ENCODE results near the gene CSNK1G3.
"Not testable (repeated sequence)": the region's sequence is repeated elsewhere in the genome, so short reads cannot be mapped to it uniquely, and the experiment has no call there.

CSNK1G3 gene

DNA sequence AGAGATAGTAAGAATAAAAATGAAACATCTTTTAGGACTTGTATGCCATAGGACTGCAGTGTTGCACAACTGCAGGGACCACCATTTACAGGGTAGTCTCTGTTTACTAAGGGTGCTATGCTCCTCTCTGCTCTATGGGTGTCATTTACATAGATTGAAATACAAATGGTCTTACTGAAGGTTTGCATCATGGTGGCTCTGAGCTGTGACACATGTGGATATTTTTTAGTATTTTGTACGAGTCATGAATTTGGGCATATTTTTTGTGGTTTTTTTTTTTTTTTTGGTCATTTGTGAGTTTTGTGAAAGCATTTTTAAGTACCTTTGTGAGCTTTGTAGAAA is 47.4 kb downstream of the CSNK1G3 start:
- DNase-seq (ENCODE audit: low spot score) = no peak

DNA sequence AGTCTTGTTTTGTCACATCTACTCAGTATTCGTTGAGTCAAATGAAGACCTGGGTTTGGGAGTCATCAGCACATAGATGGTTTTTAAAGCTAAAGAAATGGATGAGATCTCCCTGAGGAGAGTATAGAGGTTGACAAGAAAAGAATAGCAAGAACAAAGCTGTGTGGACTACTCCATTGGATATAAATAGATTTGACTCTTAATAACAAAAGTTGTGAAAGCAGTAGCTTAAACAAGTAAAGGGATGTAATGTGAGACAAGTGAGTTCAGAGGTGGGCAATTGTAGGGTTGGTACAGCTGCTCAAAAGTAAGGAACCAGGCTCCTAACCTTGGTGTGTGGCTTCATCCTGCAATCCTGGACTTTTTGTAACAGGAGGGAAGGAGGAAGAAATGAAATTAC is 49.3 kb downstream of the CSNK1G3 start:
- no peak for DNase-seq (ENCODE audit: low spot score)

DNA sequence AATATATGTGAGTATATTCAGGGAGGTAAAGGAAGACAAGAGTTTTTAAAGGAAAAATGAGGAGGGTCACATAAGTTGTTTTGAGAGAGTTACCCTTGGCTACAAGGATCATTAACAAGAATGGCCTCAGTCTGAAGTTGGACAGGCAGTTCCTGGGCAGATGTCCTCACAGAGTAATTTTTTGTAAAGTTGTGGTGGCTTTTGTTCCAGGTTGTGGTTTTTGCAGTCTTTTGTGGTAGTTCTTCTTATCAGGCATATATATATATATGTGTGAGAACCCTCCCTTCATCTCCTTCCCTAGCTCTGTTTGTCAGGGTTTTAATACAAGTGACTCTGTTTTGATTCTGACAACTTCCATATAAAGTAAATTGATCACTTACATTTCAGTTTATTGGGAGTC is 60.0 kb downstream of the CSNK1G3 start:
- DNase-seq (ENCODE audit: low spot score) = no peak

DNA sequence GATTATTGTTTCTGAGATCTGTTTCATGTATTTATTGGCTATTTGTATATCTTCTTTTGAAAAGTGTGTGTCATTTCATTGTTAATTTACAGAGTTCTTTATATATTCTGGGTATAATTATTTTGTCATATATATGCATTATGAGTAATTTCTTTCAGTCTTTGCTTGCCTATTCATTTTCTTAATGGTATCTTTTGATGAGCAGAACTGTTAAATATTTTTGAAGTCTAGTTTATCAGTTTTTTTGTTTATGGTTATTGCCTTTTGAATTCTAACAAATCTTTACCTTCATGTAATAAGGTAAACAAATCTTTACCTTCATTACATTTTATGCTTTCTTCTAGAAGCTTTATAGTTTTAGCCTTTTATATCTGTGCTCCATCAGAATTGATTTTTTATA is 66.4 kb downstream of the CSNK1G3 start:
- DNase-seq (ENCODE audit: low spot score) = no peak

DNA sequence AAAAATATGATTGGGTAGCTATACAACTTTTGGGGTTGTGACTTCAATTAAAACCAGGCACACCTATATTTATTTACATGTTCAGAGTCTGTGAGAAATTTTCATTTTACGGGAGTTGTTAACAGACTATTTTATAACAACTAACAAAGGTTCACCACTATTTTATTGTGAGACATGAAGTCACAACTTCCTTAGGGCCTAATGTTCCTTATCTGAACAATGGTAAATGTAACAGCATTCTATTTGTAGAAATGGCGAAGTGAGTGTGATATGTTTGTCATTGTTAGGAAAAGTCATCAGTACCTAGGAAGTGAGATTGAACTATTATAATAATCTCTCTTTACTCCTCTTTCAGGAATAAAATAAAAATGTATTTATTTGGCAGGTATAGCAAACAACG is 67.4 kb downstream of the CSNK1G3 start:
- DNase-seq (ENCODE audit: low spot score) = no peak

DNA sequence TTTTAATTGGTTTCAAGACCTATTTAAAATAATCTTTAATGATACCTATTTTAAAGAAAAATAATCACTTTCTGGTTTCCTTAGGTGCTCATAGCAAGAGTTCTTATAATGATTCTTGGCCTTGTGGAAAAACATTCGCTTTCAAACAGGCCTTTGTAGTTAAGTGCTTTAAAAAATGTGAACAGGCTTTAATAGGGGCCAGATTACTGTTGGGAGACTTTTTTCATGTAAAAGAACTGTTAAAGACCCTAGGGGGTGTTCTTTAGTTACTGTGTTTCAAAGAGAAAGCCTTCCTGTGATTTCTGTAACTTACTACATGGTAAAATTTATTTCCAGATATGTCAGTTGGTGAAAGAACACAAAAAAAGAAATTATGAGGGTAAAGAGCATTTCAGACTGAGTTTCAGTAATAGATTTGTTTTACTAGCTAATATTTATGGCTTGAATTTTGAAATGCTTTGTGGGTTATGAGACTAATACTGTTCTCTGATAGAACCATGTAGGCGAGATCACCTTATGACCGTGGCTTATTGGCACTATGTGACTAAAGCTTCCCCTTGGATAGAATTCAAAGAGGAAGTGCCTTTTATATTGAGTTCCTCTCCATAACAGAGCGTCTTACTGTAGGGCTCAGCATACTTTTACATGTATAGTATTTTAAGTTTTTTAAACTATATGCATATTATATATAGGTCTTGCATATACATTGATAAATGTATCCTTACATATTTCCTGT is 70.7 kb downstream of the CSNK1G3 start:
- peak; percentile 35 for DNase-seq (ENCODE audit: low spot score)

DNA sequence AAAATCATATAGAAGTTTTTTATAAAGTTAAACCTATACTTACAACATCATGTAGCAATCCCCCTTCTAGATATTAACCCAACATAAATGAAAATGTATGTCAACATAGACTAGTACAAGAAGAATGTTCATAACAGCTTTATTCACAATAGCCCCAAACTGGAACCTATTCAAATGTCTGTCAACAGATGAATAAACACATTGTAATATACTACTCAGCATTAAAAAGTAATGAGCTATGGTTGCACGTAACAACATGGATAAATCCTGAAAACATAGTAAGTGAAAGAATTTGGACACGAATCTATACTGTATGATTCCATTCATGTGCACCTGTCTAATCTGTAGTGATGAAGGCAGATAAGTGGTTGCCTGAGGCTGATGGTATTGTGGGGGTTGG is 73.9 kb downstream of the CSNK1G3 start:
- no peak for DNase-seq (ENCODE audit: low spot score)

DNA sequence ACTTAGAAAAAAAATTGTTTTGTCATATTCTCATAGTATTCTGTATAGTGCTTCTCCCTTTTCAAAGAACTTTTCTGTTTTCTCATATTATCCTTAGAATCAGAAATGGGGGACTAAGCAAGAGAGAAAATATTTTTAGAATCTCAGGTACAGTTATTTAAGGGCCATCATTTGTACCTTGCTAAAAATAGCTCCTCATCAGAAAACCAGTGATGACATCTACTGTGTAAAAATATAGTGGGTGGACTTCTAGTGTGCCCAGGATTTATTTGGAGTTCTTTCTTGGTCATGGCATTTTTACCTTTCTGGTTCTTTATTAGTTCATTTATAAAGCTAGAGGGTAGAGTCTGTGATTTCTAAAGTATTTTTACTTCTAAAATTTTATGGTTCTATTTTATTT is 82.5 kb downstream of the CSNK1G3 start:
- DNase-seq (ENCODE audit: low spot score) = no peak

DNA sequence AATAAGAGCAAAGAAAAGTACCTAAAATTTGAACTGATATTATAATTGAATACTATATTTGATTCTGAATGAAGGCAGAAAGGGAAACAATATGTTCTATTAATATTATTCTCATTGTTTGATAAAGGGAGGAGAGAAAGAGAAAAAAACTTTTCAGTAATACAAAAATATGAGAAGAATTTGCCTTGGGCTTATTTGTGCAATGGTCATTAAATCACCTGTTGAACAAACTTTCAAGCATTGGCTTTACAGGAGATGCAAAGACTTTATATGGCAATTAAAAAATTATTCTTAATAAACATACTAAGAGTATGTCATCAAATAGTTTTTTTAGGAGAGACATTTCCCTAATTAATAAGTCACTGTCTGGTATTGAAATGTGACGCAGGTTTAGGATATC is 85.0 kb downstream of the CSNK1G3 start:
- DNase-seq (ENCODE audit: low spot score) = no peak

DNA sequence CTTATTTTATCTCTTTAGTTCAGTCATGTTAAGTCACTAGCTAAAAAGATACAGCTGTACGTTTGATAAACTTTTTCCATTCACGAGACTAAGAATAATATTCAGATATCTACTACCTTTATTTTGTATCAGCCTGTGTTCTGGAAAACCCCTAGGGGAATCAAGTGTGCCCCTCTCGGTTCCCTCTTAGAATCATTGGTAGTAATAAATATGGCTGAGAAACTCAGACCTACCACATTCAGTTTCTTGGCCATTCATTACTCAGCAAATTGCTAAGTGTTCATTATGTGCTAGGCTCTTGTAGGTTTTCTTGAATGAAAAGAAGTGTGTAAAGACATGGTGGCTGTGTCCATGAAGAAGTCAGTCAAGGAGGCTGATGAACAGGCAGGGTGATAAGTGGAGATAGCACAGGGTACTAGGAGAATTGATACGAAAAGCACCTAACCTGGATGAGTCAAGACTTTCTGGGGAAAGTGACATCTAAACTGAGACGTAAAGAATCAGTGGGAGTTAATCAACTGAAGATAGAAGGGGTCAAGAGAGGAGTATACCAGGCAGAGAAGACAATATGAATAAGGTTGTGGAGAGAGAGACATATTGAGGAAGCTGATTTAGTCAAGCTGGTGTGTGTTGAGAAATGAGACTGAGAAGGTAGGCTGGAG is 86.2 kb downstream of the CSNK1G3 start:
- DNase-seq (ENCODE audit: low spot score) = no peak

DNA sequence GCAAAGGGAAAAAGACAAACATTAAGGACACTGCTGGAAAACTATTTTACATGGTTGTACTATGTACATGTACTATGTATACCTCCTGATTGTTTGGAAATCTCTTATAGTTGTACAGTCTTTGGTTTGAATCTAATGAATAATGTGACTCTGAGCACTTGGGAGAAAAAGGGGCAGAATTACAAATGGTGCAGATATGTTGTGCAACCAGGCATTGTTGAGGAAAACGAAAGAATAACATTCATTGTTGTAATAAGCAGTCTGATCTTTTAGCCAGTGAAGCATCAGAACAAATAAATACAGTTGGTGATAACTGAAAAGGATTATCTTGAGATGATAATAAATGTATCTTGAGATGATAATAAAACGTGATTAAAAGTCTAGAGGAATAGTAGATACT is 87.2 kb downstream of the CSNK1G3 start:
- peak; percentile 55 for DNase-seq (ENCODE audit: low spot score)

DNA sequence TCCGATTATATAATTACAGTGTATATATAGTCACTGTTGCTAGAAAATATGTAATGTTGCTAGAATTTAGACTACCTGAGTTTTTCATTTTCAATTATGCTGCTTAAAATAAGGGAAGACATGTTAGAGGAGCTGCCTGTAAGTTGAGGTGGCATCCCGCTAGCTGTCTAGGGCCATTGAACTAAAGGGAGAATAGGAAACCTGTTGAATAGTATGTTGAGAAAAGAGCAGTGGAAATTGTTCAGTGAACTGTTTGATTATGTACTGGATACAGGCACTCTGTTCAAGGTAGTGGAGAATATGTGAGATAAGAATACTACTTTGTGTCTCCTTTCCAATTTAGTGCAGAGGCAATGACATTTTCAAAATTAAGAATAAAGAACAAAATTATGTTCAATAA is 89.6 kb downstream of the CSNK1G3 start:
- DNase-seq (ENCODE audit: low spot score) = no peak

DNA sequence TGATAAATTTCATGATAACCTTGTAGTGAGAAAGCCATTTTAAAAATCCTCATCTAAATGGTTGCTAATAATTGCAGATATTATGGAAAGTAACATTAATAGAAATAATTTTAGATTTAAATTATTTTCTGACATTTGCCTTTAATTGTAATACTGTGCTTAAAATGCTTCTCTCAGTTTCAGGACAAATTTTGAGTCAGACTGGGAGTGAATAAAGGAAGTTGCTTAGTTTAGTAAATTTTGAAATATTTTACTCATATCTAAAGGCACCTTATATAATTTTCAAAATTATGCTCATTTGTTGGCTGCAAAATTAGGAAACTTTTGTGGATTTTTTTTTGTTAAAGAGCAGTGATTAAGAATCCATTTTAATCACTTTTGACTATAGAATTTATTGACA is 93.8 kb downstream of the CSNK1G3 start:
- no peak for DNase-seq (ENCODE audit: low spot score)

DNA sequence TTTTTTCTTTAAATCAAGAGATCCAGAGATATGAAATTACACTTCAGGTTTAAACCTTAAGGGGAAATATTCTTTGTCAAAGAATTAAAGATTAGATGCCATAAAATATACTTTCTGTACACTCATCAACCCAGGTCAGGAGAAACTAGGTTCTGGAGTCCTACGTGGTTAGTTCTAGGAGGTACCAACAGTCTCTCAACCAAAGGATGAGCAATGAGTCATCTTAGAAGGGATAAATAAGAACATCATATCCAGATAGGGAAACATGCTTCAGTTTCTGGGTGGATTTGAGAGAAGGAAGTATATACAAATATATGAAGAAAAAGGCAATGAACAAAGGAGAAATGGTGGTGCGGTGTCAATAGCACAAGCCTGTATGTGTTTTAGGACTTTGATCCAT is 98.2 kb downstream of the CSNK1G3 start:
- DNase-seq (ENCODE audit: low spot score) = no peak

DNA sequence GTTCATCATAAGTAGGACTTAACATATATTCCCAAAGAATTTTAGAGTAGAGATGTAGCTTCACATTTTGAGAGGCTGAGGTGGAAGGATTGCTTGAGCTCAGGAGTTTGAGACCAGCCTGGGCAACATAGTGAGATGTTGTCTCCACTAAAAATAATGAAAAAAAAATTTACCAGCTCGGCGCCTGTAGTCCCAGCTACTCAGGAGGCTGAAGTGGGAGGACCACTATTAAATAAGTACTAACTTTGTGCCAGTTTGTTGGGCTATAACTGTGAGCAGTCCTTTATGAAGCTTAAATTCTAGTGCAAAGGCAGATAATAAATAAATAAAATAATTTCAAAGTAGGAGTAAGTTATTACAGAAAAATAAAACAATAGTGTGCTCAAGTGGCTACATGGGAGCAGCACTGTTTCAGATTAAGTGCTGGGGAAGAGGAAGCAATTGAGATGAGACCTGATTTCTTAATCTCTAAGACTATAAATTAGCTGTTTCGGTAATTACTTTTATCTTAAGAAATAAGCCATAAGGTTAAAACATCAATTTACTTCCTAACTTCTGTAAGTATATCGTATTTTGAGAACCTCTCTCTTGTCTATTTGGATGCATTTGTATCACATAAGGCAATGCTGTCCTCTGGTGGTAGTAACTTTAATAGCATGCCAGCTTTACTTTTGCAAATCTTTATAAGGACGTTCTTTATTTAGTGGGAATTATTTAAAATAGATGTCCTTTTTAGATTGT is 98.9 kb downstream of the CSNK1G3 start:
- peak; percentile 86 for DNase-seq (ENCODE audit: low spot score)

DNA sequence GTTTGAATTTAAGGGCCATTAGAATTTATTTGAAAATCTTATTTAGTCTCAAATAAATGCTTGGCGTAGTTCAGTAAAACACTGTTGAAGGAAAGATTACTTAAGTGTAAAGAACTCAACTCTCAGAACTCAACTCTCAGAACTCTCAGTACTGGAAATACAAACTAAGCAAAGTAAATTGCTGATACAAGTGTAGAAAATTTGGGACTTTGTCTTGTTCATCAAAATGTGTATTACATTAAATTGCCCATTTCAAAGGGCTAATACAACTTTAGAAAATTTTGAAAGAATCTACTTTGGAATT is 99.4 kb downstream of the CSNK1G3 start:
- no peak for DNase-seq (ENCODE audit: low spot score)

DNA sequence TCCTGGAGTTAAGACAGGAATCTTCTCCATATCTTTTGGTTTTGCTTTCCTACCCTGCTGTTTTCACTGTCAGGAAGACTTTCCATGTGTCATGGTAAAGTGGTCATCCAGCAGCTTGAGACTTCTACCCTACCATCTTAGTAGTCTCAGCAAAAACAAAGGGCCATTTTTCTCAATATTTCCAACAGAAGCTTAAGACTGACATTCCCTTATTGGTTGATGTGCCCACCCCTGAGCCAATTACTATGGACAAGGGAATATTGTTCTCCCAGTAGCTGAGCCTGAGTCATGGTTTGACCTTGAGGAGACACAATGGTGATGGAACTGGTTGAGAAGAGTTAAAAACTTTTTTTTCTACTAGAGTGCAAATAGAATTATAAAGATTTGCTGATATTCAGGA is 105.6 kb downstream of the CSNK1G3 start:
- no peak for DNase-seq (ENCODE audit: low spot score)

DNA sequence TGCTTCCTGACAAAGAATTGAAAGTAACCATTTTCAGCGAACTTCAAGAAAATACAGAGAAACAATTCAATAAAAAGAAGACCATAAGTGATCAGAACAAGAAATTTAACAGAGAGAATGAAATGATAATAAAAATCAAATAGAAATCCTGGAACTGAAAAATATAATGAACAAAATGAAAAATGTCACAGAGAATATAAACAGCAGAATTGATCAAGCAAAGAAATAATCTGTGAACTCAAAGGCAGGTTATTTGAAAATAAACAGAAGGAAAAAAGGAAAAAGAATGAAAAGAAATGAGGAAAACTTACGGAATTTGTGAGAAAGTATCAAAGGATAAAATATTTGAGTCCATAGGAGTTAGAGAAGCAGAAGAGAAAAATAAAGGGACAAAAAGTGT is 114.1 kb downstream of the CSNK1G3 start:
- DNase-seq (ENCODE audit: low spot score) = no peak

DNA sequence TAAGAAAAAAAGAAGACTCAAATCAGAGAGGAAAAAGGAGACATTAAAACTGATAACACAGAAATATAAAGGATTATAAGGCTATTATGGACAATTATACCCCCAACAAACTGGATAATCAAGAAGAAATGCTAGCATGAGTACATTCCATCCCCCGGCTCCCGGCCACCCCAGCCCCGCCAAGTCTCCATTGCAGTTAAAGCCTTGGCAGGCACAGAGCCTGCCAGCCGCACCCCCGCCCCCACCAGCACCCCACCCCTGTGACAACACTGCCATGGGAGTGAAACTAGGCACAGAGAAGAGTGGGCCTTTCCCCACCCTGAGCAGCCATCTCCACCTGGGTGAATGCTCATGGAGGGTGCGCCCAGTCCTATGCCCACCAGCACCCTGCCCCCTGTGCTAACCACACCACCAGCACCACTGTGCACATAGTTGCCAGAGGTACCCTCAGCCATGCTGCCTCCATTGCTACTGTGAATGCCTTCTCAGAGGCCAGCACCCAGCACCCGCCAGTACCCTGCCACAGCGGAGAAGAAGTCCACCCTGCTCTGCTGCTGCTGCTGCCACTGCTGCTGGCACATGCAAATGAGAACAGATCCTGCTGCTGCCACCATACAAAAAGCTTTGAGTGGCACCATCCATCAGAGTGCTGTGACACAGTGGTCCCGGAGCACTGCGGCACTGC is 117.0 kb downstream of the CSNK1G3 start:
- DNase-seq (ENCODE audit: low spot score) = no peak

DNA sequence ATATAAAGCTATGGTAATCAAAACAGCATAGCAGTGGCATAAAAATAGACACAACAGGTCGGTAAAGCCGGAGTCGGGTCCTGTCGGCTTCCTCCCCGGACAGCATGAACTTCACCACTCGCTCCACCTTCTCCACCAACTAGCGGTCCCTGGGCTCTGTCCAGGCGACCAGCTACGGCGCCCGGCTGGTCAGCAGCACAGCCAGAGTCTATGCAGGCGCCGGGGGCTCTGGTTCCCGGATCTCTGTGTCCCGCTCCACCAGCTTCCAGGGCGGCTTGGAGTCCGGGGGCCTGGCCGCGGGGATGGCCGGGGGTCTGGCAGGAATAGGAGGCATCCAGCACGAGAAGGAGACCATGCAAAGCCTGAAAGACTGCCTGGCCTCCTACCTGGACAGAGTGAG is 124.0 kb downstream of the CSNK1G3 start:
- no peak for DNase-seq (ENCODE audit: low spot score)

DNA sequence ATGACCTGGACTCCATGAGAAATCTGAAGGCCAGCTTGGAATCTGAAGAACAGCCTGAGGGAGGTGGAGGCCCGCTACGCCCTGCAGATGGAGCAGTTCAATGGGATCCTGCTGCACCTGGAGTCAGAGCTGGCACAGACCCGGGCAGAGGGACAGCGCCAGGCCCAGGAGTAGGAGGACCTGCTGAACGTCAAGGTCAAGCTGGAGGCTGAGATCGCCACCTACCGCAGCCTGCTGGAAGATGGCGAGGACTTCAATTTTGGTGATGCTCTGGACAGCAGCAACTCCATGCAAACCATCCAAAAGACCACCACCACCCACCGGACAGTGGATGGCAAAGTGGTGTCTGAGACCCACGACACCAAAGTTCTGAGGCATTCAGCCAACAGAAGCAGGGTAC is 125.1 kb downstream of the CSNK1G3 start:
- not testable (repeated sequence) for DNase-seq (ENCODE audit: low spot score)

DNA sequence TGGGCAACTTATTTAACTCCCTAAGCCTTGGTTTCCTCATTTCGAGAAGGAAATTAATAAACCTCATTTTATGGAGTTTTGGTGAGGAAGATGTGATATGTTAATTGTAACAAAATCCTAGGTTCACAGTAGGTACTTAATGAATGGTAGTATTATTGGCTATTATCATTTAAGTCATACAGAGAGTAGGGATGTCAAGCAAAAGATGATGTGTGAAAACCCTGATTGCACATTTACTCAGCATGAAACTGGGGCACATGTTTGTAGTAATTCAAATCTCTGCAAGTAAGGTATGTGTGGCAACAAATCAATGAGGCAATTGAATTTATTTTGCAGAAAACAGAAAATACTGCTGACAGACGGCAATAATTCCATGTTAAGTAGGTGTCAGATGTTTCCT is 127.3 kb downstream of the CSNK1G3 start:
- DNase-seq (ENCODE audit: low spot score) = no peak

DNA sequence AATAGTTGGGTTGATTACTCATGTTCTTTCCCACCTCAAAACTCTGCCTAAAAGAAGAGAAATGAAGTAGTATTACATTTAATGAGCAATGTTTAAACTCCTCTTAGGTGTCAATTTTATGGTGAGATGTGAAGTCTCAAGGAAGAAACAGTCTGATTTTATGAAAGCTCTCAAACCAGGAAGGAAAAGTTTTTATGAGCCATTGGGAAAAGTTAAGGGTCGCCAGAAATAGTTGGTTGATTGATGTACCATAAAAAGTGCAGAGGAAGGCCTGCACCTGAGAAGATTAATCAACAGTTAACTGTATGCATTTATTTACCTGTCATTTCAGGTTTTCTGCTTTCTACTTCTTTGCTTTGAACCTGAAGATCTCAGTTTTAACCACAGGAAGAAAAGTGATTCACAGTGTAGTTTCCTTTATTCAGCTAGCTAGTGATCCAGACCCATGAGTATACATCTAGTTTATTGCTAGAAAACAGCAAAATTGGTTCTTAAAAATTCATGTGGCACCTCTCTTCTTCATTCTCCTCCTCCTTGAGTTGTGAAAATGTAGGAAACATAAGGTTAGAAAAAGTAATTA is 133.1 kb downstream of the CSNK1G3 start:
- DNase-seq (ENCODE audit: low spot score) = no peak
